ENCODE data around the gene ZNF148. TPM values are rescaled to one million over a fixed set of nuclear protein-coding genes. Genes with fewer than 3 reads are reported as not detected.

Gene ZNF148
- total and polyA plus RNA-seq, 2 of the 4 experiments (the other 2 are of a cell fraction), result 9.4 to 65.2 TPM

- H4K8ac ChIP-seq (ENCODE audit: low read depth in 2 of 2, low read length in 2 of 2), result no peak overlapping the region
- no peaks in the 10 kb centered on the region for H3K9me1 ChIP-seq (ENCODE audit: insufficient read depth, low read length)
- no peak overlapping the region for H2BK20ac ChIP-seq (ENCODE audit: low read depth, low read length)
- no peak overlapping the region for H3K23ac ChIP-seq (ENCODE audit: low read depth, low read length)
- H3K18ac ChIP-seq (ENCODE audit: low read depth, low read length), result no peak overlapping the region
- H3K4ac ChIP-seq (ENCODE audit: low read depth, low read length), result no peak overlapping the region
- H2AK5ac ChIP-seq (ENCODE audit: low read depth, low read length), result no peak overlapping the region
- ATAC-seq (ENCODE audit: low read depth) (no peak), DNase-seq (no peak)
- no peak overlapping the region for H4K5ac ChIP-seq (ENCODE audit: low read depth, low read length)
- in situ Hi-C loops (cut with MboI; ENCODE audit: low sequenced_read_pairs), result no loop called here
- POLR2A ChIA-PET (ENCODE audit: unreplicated experiment), result no interaction called here
- H3K56ac ChIP-seq (ENCODE audit: extremely low read depth, insufficient read depth, low read length), result no peak overlapping the region
- intact Hi-C loops (cut with micrococcal nuclease), result no loop called here
- no peak overlapping the region for H3K14ac ChIP-seq (replicated peaks; ENCODE audit: low read depth, low read length)
- H3K27ac ChIP-seq (ENCODE audit: insufficient read depth, low read length), result no peak overlapping the region
- H2AFZ ChIP-seq (replicated peaks; ENCODE audit: low read length, poor library complexity), result no peak overlapping the region
- H3K9me3 ChIP-seq (ENCODE audit: control insufficient read depth, insufficient read depth, low read length), result no peaks in the 10 kb centered on the region
- H3K4me2 ChIP-seq (ENCODE audit: low read depth, low read length), result no peak overlapping the region
- TF ChIP-seq RAD21 (IDR thresholded peaks at IDR 0.05; ENCODE audit: low read length) (no peak), USF2 (IDR thresholded peaks at IDR 0.05; ENCODE audit: low read depth, low read length) (no peak), POLR2A (IDR thresholded peaks at IDR 0.05; ENCODE audit: low read depth, low read length) (no peak), CTCF (conservative IDR thresholded peaks at IDR 0.05; ENCODE audit: low read depth, low read length) (no peak), CHD1 (IDR thresholded peaks at IDR 0.05; ENCODE audit: low read depth, low read length) (no peak), MAFK (IDR thresholded peaks at IDR 0.05; ENCODE audit: low read depth, low read length) (no peak), MXI1 (IDR thresholded peaks at IDR 0.05; ENCODE audit: borderline replicate concordance, low read depth, low read length) (no peak), RCOR1 (IDR thresholded peaks at IDR 0.05; ENCODE audit: insufficient replicate concordance, low read length) (no peak), CEBPB (IDR thresholded peaks at IDR 0.05; ENCODE audit: low read depth, low read length) (no peak), NFE2L2 (IDR thresholded peaks at IDR 0.05; ENCODE audit: low read depth, low read length) (no peak), FOS (IDR thresholded peaks at IDR 0.05; ENCODE audit: low read depth, low read length) (no peak), ELK1 (IDR thresholded peaks at IDR 0.05; ENCODE audit: borderline replicate concordance, low read depth, low read length) (no peak), RFX5 (IDR thresholded peaks at IDR 0.05; ENCODE audit: low read depth, low read length) (no peak), BHLHE40 (IDR thresholded peaks at IDR 0.05; ENCODE audit: low read depth, low read length) (no peak), SMC3 (IDR thresholded peaks at IDR 0.05; ENCODE audit: low read depth, low read length) (no peak), MAZ (IDR thresholded peaks at IDR 0.05; ENCODE audit: borderline replicate concordance, low read depth, low read length) (no peak)
- no peak overlapping the region for H2BK120ac ChIP-seq (ENCODE audit: low read depth, low read length)
- dilution Hi-C loops (cut with HindIII; ENCODE audit: low sequenced_read_pairs, unreplicated experiment), result no loop called here
- H2BK15ac ChIP-seq (ENCODE audit: low read depth, low read length), result no peak overlapping the region
- no peaks in the 10 kb centered on the region for H4K20me1 ChIP-seq (ENCODE audit: insufficient read depth, low read length)
- CTCF ChIA-PET, result interaction anchor here (0.6 kb wide), 1 partner anchor 738 kb away, joined by 3 read pairs; no protein-coding TSS in a partner anchor
- H4K91ac ChIP-seq (ENCODE audit: insufficient read depth, low read depth, low read length), result no peak overlapping the region
- BruUV-seq (replicated peaks), result no TSS peak
- no peak overlapping the region for H3K4me3 ChIP-seq (ENCODE audit: insufficient read depth, low read depth, low read length)
- no peak overlapping the region for H2BK5ac ChIP-seq (ENCODE audit: low read depth, low read length, poor library complexity, severe bottlenecking)
- no CpG with 5 or more reads among the region's 2 CpGs for WGBS, 2 experiments (ENCODE audit: extremely low coverage in 2 of 2, insufficient read length in 1 of 2)
- H3K27me3 ChIP-seq (ENCODE audit: control insufficient read depth, insufficient read depth, low read length), result no peaks in the 10 kb centered on the region
- H2AK9ac ChIP-seq (replicated peaks; ENCODE audit: low read depth, low read length, poor library complexity), result no peak overlapping the region
- H3K36me3 ChIP-seq (ENCODE audit: control insufficient read depth, insufficient read depth, low read length), result no peaks in the 10 kb centered on the region
- no peak overlapping the region for H3K9ac ChIP-seq (ENCODE audit: low read depth, low read length)
- H3K79me1 ChIP-seq (ENCODE audit: low read depth in 1 of 2, low read length in 2 of 2), result no peaks in the 10 kb centered on the region
- H3K4me1 ChIP-seq (ENCODE audit: control insufficient read depth, insufficient read depth, low read length), result no peaks in the 10 kb centered on the region
Observed at GRCh38 chr3:125395091-125395490, 20.0 kb upstream of the ZNF148 start.

Measured in IMR-90 (cell line).